GM18508 (cell line): ENCODE results near the gene MED15.
"Not testable (repeated sequence)": the region's sequence is repeated elsewhere in the genome, so short reads cannot be mapped to it uniquely, and the experiment has no call there.

ENCODE experiments used
- ATAC-seq: cut with Tn5 transposase; IDR thresholded peaks from one replicate; pipeline ENCODE4 v1.9.1; 2021; ENCODE audit warnings: moderate number of reproducible peaks; ENCODE audit not compliant: insufficient read depth, unreplicated experiment

Gene MED15

DNA sequence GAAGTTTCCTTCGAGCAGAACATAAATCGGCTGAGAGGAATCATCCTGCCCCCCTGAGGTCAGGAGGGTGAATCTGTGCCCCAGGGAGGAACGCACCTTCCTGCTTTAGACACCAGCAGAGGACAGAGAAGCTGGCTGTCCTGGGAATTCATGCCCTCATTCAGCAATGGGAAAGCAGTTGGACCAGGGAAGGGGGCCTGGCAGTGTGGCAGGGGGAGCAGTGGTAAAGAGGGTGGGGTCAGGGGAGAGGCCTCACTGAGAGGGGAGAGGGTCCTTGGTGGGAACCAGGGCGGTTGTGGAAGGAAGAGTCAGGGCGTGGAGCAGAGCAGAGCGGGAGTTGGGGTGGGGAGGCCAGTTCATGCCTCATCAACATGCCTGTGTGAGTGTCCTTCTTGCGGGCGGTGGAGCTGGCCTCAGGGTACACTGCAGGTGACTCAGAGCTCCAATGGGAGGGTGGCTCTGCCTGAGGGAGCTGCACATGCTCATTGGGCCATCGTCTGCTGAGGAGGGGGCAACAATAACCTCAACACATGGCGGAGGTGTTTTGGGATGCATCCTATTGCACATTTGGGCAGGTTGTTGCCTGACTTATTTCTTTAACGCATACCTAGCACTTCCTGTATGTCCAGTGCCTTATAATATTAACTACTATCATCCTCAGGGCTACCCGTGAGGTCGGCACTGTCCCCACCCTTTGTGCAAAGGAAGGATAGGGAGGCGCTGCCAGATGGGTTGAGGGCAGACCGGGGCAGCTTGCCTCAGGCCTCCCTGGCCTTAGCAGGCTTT lies 23.2 kb downstream of the MED15 start:
- no peak for ATAC-seq

DNA sequence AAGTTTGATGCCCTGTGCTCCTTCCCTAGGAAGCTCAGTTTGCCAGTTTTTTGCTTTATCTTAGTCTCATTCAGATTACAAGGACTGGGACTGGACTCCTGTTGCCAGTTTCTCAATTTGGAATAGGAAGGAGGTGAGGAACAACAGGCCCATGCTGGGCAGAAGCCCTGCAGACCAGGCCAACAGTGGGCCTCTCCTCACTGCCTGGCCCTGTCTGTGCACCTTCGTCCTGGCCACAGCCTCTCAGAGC lies 23.7 kb downstream of the MED15 start:
- ATAC-seq = no peak

DNA sequence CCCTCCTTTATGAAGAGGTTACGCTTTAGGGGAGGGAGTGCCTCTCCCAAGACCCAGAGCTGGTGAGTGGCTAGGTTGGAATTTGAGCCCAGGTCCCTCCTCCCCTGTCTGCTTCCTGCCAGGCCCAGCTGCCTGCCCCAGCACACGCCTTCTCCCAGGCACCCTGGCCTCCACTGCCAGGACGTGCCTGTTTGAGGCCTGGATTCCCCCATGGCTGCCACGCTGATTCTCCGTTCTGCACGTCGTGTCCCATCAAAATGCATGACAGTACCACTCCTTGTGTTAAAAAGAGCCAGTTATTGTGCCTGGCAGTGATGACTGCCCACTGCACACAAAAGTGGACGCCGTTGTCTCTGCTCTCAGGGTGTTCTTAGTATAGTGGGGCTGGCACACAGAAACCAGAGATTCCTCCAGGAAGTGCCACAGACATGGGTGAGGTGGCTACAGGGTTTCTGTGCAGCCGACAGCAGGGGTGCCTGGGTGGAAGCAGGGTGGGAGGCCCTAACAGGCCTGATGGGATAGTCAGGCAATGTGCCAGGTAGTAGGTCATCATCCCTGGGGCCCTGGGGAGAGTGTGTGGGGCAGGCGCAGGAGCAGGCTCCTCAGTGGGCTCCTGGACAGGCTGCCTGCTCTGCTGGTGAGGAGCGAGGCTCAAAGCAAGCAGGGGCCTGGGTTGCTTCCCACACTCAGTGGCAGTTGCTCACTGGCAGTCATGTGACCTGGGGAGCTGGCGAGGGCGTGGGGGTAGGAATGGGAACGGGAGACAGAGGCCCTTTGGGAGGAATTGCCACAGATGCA lies 24.2 kb downstream of the MED15 start:
- ATAC-seq = no peak

DNA sequence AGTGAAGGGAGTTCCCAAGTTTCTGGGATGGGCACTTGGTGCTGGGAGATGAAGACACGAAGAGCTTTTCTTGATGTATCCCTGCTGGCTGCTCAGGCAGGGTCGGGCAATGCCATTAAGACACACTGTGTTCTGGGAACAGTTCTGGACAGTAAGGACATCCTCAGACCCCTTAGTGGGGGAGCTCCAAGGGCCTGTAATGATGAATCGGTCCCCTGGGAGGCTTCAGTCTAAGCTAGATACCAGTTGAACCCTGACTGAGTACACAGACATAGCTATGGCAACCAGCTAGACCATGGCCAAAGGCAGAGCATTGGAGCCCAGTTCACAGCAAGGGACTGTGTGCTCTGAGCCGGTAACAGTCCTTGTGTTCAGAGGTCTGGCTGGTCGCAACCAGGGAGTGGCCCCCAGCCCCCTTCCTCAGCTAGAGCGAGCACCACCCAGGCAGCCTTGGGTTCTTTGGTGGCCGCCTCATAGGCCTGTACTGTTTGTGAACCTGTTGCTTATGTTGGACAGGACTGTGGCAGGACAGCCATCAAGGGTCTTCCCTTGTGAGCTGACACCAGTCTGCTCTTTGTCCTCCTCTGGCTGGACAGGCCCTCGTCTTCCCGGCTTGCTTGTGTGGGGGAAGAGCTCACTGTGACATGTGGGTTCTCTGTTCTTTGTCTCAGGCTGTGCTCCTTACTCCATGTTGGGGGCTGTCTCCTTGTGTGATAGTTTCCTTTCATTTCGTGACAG lies 25.0 kb downstream of the MED15 start:
- no peak for ATAC-seq

DNA sequence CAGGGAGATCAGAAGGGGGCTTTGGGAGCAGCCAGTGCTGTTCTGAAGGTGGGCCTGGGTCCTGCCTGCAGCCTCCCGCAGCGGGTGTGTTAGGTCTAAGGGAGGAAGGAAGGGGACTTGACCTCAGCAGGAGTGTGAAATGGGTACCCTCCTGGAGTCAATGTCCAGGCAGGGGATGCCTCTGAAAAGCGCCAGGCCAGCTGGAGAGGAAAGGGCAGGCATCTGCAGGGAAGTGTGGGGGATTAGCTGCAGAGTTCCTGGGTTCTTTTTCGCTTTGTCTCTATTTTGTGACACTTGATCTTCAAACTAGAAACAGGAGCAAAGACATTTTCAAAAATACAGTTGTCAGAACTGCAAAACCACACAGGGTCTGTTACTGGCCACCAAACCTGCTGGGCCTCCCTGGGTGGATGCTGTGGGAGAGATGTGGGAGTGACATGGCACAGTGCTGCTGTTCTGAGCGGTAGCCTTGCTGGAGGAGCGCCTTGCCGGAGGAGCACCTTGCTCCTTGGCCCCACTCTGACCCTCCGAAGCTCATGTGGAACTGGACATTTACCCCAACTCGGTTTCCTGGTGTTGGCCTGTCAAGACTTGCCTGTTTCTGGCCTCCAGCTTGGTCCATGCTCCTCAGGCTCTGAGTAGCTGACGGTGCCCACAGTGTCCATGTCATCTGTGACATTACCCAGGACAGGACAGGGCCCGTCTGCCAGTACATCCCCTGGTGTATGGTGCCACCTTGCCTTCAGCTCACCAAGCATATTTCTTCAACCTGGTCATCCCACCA lies 25.9 kb downstream of the MED15 start:
- ATAC-seq = no peak

- ATAC-seq = no peak
Measured at GRCh38 chr22:20533879-20534265, 26.5 kb downstream of the MED15 start.

DNA sequence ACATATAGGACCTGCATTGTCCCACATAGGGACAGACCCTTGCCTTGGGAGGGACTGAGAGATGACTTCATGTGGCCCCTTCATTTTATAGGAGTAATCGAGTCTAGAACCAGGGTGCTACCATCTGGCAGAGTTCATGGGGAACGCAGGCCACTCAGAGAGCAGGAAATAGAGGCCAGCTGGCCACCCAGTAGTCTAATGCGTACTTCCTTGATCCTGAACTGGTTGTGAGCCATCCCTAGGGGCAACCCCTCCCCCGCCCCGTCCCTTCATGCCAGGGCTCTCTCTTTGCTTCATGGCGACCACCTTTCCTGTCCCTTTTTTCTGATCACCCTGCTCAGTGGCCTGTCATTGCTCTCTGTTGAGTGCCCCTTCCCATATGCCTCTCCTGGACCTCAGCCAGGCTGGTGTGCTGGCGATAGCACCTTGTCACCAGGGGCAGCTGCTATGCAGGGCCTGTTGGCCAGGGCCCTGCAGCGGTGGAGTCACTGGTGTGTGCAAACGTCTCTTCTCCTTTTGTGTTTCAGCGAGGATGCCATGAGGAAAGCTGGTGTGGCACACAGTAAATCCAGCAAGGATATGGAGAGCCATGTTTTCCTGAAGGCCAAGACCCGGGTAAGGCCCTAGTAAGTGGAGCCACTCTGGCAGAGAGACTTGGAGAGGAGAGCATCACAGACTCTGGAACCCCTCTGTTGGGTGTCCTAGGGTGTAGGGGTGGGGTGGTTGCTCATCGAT lies 29.3 kb downstream of the MED15 start:
- ATAC-seq = no peak

GRCh38 chr22:20537325-20537756 lies 29.9 kb downstream of the MED15 start:
- no peak for ATAC-seq

DNA sequence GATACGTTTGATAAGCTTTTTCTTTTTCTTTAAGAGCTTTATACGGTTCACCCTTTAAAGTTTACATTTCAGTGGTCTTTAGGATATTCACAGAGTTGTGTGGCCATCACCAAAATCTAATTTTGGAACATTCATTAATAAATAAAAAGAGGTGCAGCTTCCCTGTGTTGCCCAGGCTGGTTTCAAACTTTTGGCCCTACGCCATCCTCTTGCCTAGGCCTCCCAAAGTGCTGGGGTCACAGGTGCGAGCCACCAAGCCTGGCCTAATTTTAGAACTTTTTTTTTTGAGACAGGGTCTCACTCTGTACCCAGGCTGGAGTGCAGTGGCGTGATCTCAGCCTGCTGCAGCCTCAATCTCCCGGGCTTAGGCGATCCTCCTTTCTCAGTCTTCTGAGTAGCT lies 30.6 kb downstream of the MED15 start:
- ATAC-seq = no peak

DNA sequence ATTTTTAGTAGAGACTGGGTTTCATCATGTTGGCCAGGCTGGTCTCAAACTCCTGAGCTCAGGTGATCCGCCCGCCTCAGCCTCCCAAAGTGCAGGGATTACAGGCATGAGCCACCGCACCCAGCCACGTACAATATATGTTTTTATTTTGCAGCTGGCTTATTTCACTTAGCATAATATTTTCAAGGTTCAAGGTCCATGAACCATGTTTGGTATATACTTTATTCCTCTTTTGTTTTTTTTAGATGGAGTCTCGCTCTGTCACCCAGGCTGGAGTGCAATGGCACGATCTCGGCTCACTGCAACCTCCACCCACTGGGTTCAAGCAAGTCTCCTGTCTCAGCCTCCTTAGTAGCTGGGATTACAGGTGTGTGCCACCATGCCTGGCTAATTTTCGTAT lies 31.5 kb downstream of the MED15 start:
- ATAC-seq = not testable (repeated sequence)

DNA sequence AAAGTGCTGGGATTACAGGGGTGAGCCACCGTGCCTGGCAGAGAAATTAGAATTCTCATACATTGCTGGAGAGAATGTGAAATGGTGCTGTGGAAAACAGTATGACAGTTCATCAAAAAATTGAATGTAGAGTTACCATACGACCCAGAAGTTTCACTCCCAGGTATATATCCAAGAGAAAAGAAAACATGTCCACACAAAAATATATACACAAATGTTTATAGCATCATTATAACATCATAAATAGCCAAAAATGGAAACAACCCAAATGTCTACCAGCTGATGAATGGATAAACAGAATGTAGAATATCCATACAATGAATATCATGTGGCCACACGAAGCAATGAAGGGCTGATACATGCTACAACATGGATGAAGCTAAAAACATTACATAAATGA lies 34.6 kb downstream of the MED15 start:
- no peak for ATAC-seq

- ATAC-seq = no peak
Measured at GRCh38 chr22:20542736-20543135, 35.3 kb downstream of the MED15 start.

DNA sequence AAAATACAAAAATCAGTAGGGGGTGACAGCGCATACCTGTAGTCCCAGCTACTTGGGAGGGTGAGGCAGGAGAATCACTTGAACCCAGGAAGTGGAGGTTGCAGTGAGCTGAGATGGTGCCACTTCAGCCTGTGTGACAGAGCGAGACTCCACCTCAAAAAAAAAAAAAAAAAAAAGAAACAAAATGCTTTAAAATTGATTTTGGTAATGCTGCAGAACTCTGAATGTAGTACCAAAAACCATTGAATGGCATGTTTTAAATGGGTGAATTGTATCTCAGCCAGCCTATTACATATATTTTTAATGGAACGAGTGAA lies 37.9 kb downstream of the MED15 start:
- not testable (repeated sequence) for ATAC-seq

- ATAC-seq = no peak
Measured at GRCh38 chr22:20545681-20546521, 38.5 kb downstream of the MED15 start.

GRCh38 chr22:20546541-20546950 lies 39.1 kb downstream of the MED15 start:
- ATAC-seq = no peak

GRCh38 chr22:20547029-20547428 lies 39.6 kb downstream of the MED15 start:
- ATAC-seq = no peak

DNA sequence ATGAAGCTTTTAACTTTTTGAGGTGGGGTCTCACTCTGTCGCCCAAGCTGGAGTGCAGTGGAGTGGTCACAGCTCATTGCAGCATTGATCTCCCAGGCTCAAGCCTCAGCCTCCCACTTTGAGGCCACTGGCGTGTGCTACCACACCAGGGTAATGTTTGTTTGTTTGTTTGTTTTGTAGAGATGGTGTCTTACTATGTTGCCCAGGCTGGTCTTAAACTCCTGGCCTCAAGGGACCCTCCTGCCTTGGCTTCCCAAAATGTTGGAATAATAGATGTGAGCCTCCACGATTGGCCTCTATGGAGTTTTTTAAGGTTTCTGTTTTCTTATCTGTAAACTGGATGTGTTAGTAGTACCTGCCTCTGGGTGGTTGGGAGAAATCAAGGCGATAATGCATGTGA lies 41.4 kb downstream of the MED15 start:
- no peak for ATAC-seq

GRCh38 chr22:20549232-20549841 lies 41.9 kb downstream of the MED15 start:
- ATAC-seq = no peak
